GDM1 (cell line): ENCODE data around the gene PDZD7.

Source experiments
- DNase-seq: peaks from one replicate; lab custom pipeline; 2025; lab: John Stamatoyannopoulos, UW

The PDZD7 gene

GRCh38 chr10:101001659-101002035, 29.3 kb downstream of the PDZD7 start:
- DNase-seq: no peak

- no peak for DNase-seq
These were observed 29.8 kb downstream of the PDZD7 start for GRCh38 chr10:101000915-101001658.

GRCh38 chr10:101000127-101000914, 30.6 kb downstream of the PDZD7 start:
- no peak for DNase-seq

- DNase-seq: no peak
These were observed 31.2 kb downstream of the PDZD7 start, which contains the start of gene LZTS2 for GRCh38 chr10:100999742-101000126. Gene LZTS2, plus strand, starts transcription at chr10:100999808. Its CDS starts 2,731 bp downstream, at chr10:101002539.

- DNase-seq: peak; percentile 74
These were observed 31.8 kb downstream of the PDZD7 start for GRCh38 chr10:100998991-100999741.

GRCh38 chr10:100998183-100998990, 32.5 kb downstream of the PDZD7 start:
- DNase-seq: peak; percentile 71

GRCh38 chr10:100997360-100998182, 33.4 kb downstream of the PDZD7 start:
- peak; percentile 72 for DNase-seq

GRCh38 chr10:100996678-100997359, 34.1 kb downstream of the PDZD7 start:
- peak; percentile 34 for DNase-seq

GRCh38 chr10:100995181-100995580, 35.7 kb downstream of the PDZD7 start:
- DNase-seq: no peak

GRCh38 chr10:100993986-100994708, 36.8 kb downstream of the PDZD7 start:
- DNase-seq: no peak

GRCh38 chr10:100989088-100989487, 41.8 kb downstream of the PDZD7 start:
- no peak for DNase-seq

GRCh38 chr10:100988166-100988565, 42.8 kb downstream of the PDZD7 start:
- DNase-seq: no peak

- DNase-seq: no peak
These were observed 43.3 kb downstream of the PDZD7 start for GRCh38 chr10:100987685-100988049.

- DNase-seq: peak; percentile 49
These were observed 43.8 kb downstream of the PDZD7 start, which contains the start of the genes MRPL43 and TWNK for GRCh38 chr10:100986952-100987684. Gene MRPL43, minus strand, starts transcription at chr10:100987497. Its CDS starts 54 bp downstream, at chr10:100987443. Gene TWNK, plus strand, starts transcription at chr10:100987543. Its CDS starts 668 bp downstream, at chr10:100988211.

GRCh38 chr10:100986623-100986951, 44.3 kb downstream of the PDZD7 start:
- DNase-seq: no peak

- DNase-seq: no peak
These were observed 45.6 kb downstream of the PDZD7 start for GRCh38 chr10:100985336-100985735.

- DNase-seq: no peak
These were observed 46.2 kb downstream of the PDZD7 start for GRCh38 chr10:100984672-100985177.

GRCh38 chr10:100983868-100984671, 46.9 kb downstream of the PDZD7 start:
- DNase-seq: no peak
